Activated CD8-positive, alpha-beta memory T cell treated with anti-CD3 and anti-CD28 coated beads for 24 hours (primary cell): ENCODE data around the gene CELF2.
"Not testable (repeated sequence)": the region's sequence is repeated elsewhere in the genome, so short reads cannot be mapped to it uniquely, and the experiment has no call there.

ENCODE experiments used
- DNase-seq: peaks from one replicate; pipeline ENCODE4 v3.0.0-alpha.2; 2020

CELF2 gene

DNA sequence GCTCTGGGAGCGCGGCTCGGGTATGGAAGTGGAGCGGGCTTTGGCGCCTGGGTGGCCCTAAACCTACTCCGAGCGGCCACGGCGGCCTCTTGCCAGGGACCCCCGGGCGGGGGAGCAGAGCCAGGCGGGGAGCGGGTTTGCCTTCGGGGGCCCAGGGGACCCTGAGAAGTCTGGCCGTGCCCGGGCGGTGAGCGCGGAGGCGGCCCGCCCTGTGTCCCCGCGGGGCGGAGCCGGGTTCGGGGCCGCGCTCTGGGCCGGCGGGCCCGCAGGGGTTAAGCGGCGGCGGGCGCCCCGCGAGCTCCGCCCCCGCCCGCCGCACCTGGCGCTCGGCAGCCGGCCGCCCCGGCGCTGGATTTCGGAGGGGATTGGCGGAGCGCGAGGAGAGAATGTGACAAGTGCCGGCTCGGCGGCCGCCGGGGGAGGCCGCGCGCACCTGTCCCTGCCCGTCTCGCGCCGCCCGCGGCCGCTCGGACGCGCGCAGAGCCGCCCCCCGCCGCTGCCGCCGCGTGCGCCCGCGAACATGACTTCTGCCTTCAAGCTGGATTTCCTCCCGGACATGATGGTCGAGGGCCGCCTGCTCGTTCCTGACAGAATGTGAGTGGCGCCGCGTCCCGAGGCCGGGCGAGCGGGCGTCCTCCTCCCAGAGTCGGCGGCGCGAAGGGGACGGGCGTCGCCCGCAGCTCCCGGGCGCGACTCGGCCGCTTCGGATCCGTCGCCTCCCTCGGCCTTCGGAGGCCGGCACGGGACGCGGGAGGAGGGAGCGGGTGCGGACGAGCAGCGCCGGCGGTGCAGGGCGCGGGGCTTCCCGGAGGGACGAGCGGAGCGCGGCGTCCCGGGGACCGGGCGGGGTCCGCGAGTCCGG is at the start of gene CELF2:
TSS of gene CELF2 (plus strand) at position 303 of the 862 bp plus-strand sequence. CDS start at position 521, 218 bp downstream.
- peak; percentile 80 for DNase-seq

DNA sequence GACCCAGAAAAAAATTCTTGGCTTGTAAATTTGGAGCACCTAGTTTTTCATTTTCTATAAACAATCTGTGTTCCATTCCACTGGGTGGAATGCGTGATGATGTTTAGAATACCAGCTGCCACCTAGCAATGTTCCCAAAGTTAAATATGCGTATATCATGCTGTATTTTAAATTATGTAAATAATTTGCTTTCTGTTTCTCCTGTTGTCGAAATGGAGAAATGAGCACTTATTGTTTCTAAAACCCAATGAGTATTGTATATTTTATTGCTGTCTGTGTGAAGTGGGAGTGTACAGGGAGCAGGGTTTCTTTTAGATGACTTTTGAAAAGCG is 49.4 kb upstream of the CELF2 start:
- no peak for DNase-seq

DNA sequence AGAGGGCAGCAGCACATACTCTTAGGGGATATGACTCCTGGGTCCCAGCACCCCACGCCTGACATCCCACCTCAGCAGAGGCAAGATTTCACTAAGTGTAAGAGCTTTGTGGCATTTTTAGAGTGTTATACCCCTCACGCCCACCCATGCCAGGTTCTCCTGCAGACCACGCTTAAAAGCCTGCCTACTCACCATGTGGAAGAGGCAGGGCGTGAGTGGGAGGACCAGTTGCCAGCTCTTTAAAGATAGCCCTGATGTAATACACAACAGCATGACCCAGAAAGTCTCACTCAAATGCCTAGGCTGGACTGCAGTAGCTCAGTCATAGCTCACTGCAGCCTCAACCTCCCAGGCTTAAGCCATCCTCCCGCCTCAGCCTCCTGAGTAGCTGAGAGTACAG is 44.4 kb upstream of the CELF2 start:
- DNase-seq: no peak

DNA sequence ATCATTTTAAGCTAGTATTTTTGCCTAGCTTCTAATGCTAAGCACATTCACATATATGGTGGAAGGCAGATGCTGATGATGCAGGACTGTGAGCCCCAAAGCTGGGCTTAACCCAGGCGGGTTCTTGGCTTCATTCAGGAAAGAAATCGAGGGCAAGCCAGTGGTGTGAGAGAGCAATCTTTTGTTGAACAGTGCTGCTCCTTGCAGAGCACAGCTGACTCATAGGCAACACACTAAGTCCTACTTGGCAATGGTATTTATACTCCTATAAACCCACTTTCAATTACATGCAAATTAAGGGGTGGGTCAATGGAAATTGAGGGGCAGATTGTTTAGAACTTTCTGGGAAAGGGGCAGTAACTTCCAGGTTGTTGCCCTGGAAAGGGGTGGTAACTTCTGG is 42.0 kb upstream of the CELF2 start:
- DNase-seq: no peak

DNA sequence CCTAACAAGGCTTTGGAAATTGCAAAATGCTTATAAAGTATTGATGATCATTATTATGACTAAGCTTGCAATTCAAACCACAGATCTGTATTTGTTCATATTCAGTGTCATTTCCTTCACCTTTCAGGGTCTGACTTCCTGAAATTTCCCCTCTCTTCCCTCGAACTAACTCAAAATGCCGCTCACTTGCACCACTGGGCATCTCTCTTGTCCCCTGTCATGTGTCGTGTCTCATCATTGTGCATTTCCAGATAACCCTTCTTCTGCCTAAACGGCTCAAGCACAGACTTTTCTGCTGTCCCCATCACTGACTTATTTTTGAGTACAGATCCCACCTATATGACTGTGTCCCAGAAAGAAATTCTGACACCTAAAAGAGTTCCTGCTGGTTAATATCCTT is 41.0 kb upstream of the CELF2 start:
- no peak for DNase-seq

DNA sequence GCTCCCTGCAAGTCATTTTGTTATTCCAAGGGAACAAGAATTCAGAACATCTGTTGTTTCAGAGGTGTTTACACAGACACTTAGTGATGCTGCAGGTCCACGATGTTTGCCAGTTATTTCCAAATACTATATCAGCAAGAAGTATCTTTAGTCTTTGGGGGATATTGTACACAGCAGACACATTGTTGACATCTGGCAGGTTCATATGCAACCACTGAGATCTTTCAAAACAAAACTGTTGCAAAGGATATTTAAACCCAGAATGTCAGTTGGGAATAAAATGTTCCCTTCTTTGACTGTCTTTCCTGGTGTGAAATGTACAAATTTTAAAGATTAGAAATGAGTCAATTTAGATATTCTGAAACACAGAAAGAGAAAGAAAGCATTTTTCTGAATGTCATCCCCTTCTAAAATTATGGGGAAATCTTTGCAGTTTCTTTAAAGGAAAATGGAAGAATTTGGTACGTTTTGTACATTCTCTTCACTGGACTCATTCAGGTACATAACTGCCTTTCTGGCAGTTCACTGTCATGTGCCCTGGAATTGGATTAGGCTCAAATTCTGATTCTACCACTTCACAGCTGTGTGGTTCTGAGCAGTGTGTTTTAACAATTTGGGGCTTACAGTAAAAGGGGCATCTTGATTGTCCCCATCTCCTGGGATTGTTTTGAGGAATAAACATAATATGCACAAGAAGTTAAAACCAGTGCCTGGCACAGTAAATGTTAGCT is 40.3 kb upstream of the CELF2 start:
- no peak for DNase-seq

DNA sequence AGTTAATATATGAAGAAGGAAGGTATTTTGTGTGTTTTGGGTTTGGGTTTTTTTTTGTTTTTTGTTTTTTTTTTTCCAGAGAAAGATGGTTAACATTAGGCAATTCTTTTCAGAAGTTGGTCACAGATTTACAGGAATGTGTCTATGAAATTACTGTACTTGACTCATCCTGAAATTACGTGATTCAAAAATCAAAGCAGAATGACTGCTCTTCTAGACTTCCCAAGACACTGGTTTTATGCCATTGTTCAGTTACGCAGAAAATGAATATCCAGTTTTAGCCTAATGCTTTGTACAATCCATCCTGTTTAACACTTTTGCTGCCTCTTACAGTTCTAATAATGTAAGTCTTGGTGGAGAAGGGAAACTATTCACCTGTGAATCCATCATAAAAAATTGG is 39.7 kb upstream of the CELF2 start:
- DNase-seq: no peak

DNA sequence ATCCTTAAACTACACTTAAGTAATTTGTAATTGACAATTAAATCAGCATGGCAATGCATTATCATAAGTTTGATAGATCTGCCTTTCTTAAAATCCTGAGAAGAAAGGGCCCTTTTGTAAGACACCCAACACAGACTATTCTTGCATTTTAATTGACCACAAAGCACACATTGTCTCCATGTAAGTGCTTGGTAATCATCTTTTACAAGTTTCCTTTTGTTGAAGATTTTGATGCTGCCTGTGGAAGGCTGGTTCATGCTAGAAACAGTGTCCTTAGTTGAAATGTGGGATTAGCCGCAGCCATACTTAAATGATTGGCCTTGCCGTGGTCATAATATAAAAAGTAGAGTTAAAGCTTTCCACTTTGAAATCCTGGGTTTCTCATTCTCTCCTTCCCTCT is 32.3 kb upstream of the CELF2 start:
- no peak for DNase-seq

DNA sequence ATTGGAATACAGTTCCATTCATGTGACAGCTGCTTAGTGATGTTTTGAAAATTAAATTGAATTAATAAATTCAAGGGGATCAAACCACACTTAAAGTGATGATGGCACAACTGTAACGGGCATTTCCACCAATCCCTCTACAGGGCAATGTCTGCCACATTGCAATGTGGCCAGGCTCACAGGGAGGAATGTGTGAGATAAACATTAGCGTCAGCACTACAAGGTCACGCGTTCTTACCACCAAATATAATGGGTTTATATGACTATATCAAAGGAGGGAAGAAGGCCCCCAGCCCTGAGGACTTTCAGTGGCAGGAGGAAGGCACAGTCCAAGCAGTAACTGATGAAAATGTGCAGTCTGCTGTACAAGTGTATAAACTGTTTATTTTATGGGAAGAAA is 31.1 kb upstream of the CELF2 start:
- DNase-seq: no peak

DNA sequence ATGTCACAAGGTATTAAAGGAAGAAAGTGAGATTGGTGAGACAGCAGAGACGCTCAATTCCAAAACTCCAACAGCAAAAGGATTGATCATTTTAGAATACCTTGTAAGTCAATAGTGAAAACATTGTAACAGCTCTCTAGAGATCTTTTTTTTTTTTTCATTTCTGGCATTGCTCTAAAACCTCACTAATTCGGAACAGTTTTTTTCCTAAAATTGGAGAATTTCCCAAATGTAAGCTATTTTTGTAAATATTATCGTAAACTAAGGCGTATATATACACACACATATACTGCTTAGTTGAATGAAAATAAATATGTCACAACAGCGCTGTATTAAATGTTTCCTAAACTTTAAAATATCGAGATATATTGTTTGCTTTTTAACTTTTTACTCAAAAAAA is 30.6 kb upstream of the CELF2 start:
- no peak for DNase-seq

DNA sequence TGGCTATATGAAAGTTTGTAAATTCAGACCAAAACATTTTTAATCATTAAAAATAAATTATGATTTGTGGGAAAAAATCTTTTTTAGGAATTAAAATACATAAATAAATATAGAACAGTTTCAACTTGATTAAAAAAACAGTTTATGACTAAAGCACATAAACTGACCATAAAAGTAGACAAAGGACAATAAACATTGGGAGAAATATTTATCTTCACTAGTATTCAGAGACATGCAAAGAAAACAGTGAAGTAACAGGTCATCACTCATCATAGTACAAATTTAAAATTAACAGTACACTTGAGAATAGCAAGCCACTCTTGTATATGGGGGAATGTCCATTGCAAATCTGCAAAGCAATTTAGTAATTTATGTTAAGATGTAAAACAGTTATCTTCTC is 28.0 kb upstream of the CELF2 start:
- DNase-seq: no peak

DNA sequence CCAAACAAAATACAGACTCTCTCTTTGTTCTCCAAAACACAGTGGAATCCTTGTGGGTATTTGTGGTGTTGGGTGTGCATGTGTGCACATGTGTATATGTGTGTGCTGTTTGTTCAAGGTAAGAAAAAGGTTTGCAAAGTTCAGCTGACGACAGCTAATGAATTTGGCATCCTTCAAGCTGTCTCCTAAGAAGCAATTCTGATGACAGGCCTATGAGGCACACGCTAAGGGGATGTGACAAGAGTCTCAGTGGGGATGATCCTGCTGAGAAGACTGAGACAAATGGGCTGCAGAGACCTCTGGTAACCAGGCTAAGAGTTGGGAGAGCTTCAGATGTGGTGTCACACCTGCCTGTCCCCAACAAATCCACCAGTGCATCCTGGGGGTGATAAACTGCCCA is 26.5 kb upstream of the CELF2 start:
- DNase-seq: no peak

DNA sequence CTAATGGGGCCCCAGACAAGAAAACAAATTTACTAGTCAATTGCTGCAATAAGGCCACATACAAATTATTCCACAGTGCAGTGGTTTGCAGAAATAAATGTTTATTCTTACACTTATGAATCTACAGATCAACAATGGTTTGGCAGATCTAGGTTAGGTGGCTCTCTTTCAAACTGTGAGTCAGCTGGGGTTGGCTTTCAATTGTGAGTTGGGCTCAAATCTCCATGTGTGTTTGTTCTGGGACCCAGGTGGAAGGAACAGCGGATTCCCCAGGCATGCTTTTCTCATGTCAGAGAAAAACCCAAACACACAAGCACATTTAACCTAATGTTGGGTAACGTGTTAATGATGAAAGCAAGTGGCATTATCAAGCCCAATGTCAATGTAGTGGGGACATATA is 25.6 kb upstream of the CELF2 start:
- no peak for DNase-seq

DNA sequence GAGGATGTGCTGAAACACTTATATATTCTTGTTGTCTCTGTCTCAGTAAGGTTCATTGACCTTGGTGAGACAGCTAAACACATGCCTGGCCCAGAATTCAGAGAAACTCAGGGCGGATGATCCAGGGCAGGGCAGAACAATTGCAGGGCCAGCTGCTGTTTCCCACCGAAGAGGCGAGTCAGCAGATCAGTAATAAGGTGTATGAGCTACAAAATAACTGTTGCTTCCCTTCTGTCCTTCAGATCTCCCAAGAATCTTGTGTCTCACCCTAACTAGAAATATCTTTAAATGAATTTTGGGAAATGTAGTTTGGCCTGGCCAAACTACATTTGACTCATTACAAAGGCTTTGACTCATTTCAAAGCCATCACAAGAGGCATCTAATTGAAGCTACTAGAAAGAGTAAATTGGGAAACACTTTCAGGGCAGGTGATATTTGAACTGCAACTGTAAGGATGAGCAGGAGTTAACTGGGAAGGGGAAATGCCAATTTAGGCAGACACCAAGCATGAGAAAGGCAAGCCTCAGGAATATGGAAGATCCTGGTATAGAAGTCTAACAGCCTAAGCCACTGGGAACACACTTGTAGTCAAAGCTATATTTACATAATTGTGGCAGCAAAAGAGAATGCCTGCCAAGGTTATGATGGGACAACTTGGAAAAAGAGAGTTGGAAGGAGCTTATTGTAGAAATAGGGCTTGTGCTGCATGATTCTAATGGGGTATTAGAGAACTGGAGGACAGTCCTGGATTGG is 24.5 kb upstream of the CELF2 start:
- DNase-seq: no peak

DNA sequence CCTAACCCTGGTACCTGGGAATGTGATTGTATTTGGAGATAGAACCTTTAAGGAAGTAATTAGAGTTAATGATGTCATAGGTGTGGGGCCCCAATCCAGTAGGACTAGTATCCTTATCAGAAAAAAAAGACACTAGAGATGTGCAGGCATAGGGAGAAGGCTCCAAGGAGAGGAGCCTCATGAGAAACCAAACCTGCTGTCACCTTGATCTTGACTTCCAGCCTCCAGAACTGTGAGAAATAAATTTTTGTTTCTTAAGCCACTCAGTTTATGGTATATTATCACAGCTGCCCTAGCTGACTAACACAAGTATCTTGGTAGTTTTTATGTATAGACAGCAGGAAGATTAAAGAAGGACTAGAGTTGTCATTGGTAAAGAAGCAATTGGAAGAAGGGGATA is 23.9 kb upstream of the CELF2 start:
- DNase-seq: no peak

DNA sequence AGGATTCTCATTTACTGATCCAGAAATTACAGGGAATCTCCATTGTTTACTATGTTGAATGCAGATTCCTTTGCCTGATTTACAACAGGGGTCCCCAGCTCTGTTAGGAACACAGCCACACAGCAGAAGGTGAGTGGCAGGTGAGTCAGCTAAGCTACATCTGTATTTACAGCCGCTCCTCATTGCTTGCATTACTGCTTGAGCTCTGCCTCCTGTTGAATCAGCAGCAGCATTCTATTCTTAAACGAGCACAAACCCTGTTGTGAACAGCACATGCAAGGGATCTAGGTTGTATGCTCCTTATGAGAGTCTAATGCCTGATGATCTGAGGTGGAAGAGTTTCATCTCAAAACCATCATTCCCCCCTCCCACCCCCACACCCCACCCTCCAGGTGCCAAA is 23.3 kb upstream of the CELF2 start:
- DNase-seq: no peak

DNA sequence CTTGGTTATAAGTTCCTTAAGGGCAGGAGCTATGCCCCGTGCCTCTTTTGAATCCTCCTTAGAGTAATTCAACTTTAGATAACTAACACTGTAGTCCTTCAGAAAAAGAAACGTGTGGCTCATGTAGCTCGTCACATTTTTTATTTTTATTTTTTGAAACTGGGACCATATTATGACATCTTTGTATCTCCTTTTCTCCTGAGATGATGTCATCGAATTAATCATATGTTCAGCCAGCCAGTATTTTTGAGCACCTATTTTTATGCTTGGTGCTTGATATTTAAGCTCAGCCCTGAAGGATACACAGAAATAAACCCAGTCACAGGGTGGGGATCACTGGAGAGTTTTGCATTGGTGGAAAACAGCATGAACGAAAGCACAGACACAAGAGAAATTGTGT is 22.6 kb upstream of the CELF2 start:
- no peak for DNase-seq

DNA sequence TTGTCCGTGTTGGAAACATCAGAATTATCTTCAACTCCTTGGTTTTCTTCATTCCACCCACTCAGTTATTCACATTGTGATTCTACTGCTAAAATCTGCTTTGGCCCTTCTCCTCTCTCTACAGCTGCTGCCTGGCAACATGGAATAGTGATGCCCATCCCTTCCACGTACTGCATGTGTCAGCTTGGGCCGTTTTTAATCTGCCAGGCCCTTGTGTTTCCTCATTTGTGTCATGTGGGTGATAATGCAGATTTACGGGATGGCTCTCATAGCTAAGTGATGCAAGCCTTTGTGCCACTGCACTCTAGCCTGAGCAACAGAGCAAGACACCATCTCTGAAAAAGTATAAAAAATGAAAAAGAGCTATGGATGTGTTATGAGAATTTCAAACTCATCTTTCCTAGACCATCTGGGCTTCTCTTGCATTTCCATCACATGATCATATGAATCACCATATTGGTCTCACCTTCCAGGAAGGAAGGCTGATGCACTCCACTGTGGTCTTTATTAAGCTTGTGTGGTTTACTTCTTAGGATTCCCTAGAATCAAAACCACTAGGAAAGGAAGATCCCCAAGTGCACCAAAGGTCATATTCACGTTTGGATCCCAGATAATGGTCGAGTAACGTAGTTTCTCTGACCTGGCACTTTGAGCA is 20.6 kb upstream of the CELF2 start:
- DNase-seq: no peak

DNA sequence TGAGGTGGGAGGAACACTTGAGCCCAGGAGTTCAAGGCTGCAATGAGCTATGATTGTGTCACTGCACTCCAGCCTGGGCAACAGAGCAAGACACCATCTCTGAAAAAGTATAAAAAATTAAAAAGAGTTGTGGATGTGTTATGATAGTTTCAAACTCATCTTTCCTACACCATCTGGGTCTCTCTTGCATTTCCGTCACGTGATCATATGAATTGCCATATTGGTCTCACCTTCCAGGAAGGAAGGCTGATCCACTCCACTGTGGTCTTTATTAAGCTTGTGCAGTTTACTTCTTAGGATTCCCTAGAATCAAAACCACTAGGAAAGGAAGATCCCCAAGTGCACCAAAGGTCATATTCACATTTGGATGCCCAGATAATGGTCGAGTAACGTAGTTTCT is 18.2 kb upstream of the CELF2 start:
- not testable (repeated sequence) for DNase-seq

DNA sequence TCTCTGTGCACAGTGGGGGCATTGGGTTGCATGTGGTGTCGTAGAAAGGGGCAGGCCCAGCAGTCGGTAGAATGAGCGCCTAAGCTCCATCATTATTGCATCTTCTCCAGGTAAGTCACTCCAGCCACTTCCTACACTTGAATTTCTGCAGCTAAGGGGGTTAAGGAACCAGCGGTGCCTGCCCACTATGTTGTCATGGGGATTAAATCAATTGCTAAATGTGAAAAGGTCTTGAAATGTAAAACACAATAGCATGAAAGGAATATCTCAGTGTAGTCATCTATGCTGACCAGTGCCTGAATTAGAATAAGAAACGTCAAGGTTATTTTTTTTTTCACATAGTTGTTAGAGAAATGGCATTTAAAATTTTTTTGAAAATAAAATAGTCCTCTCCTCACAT is 15.2 kb upstream of the CELF2 start:
- no peak for DNase-seq

DNA sequence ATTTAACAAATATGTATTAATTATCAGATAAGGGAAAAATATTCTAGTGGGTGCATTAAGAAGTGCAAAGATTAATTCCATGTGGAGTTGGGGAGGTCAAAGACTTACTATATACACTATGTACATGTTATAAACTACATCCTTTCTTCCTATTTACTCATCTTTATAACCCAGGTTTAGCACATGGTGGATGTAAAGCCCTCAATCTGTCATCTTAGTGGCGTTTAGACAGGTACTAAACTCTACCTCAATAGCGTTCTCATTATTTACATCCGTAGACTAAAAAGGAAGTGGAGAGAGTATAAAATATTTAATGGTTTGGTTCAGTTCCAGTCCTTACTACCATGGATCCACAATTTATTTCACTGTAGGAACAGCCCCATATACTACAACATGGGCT is 14.8 kb upstream of the CELF2 start:
- no peak for DNase-seq

DNA sequence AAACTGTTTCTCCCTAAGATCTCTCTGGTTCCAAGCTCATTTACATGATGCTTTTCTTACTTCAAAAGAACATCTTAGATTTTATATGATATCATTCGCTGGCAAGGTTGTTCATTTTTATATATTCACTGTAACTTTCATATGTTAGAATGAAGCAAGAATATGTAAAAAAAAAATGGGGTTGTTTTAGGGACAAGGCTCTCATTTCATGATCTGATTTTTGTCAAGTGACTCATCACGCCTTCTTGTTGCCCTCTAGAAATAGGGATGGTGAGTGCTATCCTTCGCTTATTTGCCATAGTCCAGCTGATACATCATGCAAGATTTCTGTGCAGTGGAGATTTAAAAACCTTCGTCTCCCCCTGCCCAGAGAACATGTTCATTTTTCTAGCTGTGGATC is 14.0 kb upstream of the CELF2 start:
- DNase-seq: no peak
